ENCODE measurements around the gene PCNX3. TPM values are rescaled to one million over a fixed set of nuclear protein-coding genes. Genes with fewer than 3 reads are reported as not detected.

PCNX3 gene
- 21.7 TPM for polyA plus RNA-seq (ENCODE audit: insufficient read length)

- peak; percentile 100 for DNase-seq
These were observed at the start of gene PCNX3 for GRCh38 chr11:65615229-65615949. PCNX3 (plus strand) TSS chr11:65615776; CDS start chr11:65616312, 536 bp downstream.

GRCh38 chr11:65569164-65569972 lies 46.2 kb upstream of the PCNX3 start:
- no peak for DNase-seq

- DNase-seq: peak; percentile 98
These were observed 45.3 kb upstream of the PCNX3 start, which contains the start of gene ZNRD2 for GRCh38 chr11:65569973-65570918. ZNRD2 (plus strand) TSS chr11:65570477; CDS start chr11:65570492, 15 bp downstream.

DNA sequence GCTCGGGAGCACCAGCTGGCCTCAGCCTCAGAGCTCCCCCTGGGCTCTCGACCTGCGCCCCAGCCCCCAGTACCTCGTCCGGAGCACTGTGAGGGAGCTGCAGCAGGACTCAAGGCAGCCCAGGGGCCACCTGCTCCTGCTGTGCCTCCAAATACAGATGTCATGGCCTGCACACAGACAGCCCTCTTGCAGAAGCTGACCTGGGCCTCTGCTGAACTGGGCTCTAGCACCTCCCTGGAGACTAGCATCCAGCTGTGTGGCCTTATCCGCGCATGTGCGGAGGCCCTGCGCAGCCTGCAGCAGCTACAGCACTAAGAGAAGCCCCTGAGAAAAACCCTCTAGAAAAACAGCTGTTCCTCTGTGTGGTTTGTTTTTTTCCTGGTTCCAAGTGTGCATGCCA lies 44.2 kb upstream of the PCNX3 start:
- no peak for DNase-seq

GRCh38 chr11:65571940-65572339 lies 43.6 kb upstream of the PCNX3 start:
- peak; percentile 62 for DNase-seq

GRCh38 chr11:65572356-65573051 lies 43.1 kb upstream of the PCNX3 start, which contains the start of gene FAM89B:
FAM89B (plus strand) TSS chr11:65572538; CDS start chr11:65572670, 132 bp downstream.
- peak; percentile 92 for DNase-seq

DNA sequence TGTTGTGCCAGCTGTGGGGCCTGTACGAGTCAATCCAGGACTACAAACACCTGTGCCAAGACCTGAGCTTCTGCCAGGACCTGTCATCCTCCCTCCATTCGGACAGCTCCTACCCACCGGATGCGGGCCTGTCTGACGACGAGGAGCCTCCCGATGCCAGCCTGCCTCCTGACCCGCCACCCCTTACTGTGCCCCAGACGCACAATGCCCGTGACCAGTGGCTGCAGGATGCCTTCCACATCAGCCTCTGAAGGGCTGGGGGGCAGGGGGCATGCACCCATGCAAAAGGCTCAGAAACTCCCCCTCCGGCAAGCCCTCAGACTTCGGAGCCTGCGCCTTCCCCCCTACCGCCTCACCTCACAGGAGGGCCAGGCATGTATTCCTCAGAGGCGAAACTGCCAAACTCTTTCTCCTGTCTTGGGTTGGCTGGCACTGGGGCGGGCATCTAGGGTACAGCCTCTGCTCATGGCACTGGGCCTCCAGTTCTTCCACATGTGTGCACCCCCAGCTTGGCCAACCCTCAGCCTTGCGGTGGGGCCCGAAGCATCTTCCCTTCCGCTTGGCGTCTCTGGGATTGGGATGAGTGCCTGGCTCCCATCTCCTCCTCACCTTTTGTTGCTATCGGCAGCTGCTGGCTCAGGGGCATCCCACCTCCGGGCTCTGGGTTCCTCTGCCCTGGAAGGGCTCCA lies 42.0 kb upstream of the PCNX3 start:
- DNase-seq: no peak

GRCh38 chr11:65574109-65574810 lies 41.3 kb upstream of the PCNX3 start:
- peak; percentile 95 for DNase-seq

DNA sequence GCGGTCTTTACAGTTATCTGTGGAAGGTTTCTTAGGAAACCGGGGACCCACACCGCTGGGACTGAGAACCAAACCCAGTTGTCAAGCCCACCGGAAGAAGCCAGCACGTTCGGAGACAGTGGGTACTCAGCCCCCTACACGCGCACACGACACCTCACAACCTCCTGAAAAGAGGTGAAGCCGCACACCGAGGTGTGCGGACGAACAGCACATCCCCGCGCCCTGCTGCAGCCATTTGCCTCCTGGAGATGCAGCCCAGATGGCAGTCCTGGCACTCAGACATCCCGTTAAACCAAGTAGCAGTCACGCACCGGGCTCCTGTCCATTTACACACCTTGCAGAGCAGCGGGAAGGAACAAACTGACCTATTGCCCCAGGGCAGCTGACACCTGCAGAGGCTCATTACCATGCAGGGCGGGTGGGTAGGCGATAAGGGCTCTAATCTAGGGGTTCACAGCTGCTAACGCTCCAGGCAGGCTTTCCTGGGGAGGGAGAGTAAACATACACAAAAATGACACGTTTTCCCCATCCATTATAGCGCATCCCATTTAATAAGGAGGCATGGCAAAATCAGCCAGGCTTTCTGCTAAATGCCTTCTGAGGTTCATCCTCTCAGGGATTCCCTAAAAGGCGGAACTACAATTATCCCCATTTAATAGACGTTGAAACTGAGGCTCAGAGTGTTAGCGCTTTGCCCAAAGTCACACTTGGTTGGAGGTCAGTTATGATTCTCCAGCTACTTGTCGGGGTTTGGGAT lies 40.6 kb upstream of the PCNX3 start:
- no peak for DNase-seq

DNA sequence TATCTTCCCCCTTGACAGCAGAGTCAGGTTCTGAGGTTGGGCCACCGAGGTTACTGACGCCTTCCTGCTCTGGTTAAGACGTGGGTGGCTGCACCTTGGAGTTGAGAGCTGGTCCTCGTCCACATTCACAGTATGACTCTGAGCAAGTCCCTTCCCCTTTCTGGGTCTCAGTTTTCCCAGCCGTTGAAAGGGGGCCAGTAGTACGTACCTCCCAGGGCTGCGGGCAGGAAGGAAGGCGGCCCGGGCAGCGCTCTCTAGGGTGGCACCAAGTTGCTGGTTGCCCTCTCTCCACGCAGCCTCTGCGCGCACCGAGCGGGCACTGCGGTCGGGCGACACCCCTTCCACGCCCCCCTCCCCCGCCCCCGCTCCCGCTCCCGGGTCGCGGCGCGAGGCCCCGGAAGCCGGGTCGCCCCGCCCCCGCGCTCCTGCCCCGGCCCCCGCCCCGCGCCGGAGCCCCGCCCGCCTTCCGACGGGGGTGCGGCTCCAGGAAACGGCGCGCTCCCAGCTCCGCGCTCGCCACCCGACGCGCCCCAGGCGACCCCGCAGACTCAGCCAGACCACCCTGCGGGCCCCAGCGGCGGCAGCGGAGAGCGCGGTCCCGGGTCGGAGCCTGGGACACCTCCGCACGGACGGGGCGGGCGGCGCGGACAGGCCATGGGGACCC lies 39.9 kb upstream of the PCNX3 start, which contains the start of gene EHBP1L1:
TSS of gene EHBP1L1 (plus strand) at position 486 of the 664 bp plus-strand sequence. CDS start 250 bp downstream, outside the sequence.
- DNase-seq: peak; percentile 61

DNA sequence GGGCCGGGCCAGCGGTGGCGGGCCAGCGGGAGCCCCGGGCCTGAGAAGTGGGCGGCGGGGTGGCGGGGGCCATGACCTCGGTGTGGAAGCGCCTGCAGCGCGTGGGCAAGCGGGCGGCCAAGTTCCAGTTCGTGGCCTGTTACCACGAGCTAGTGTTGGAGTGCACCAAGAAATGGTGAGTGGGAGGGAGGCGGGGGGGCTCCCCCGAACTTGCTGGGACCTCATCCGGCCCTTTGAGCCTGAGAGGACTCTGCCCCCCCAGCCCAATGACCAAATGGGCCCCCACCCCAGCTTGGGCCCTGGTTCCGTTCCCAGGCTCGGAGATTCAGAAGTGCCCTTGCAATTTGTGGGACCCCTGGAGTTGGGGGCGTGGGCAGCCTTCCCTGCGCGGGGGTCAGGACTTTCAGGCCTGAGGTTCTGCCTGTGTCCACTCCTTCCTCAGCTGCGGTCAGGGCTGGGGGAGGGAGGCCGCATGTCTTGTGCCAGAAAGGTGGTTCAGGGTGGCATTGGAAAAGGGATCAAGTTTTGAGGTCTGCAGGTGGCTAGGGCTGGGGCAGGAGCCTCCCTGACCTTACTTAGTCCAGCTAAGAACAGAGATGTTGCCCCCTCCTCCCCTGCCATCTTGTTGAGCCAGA lies 39.2 kb upstream of the PCNX3 start:
- DNase-seq: no peak

GRCh38 chr11:65576867-65577755 lies 38.5 kb upstream of the PCNX3 start:
- DNase-seq: no peak

DNA sequence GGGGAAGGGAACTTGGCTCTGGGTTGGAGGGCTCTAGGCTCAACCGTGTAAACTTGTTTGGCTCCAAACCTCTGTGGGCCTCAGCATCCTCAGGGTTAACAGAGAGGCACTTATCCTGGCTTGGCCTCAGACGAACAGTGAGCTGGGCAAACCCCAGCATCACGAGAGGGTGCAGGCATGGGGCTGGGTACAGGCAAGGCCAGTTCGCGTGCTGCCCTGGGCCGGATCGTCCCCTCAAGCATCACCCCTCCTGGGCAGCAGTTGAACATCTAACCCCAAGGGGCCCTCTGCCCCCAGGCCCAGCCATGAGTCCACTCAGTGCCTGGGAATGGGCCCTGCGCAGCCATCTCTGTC lies 37.8 kb upstream of the PCNX3 start:
- DNase-seq: no peak

- no peak for DNase-seq
These were observed 37.4 kb upstream of the PCNX3 start for GRCh38 chr11:65578134-65578533.

- DNase-seq: no peak
These were observed 36.9 kb upstream of the PCNX3 start for GRCh38 chr11:65578667-65579066.

DNA sequence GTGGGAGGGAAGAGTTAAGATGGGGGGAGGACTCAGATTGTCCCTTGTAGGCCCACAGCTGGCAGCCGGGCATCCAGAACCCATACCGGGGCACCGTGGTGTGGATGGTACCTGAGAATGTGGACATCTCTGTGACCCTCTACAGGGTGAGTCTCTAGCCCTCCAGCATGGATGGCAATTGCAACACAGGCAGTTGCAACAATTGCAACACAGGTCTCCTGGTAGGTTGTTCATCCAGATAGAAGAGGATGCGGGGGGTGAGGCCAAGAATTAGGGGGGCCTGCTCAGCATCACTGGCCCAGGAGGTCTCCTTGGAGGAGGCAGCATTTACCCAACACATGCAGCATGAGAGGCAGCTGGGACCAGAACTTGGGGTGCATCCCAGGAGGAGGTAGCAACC lies 36.3 kb upstream of the PCNX3 start:
- DNase-seq: no peak

- no peak for DNase-seq
These were observed 35.4 kb upstream of the PCNX3 start for GRCh38 chr11:65580031-65580692.

All from hindlimb muscle (tissue), 1 donor.